Measurements from ENCODE around the gene ST3GAL3.

Gene ST3GAL3

GRCh38 chr1:43691871-43692815 is 15.2 kb upstream of the ST3GAL3 start:
- no peak for TF ChIP-seq CTCF (IDR thresholded peaks at IDR 0.05; ENCODE audit: insufficient read depth, low read length, poor library complexity, severe bottlenecking)
- H3K36me3 ChIP-seq (ENCODE audit: control insufficient read depth, insufficient read depth, low read length): peaks cover 72% of the 10 kb centered on the region

DNA sequence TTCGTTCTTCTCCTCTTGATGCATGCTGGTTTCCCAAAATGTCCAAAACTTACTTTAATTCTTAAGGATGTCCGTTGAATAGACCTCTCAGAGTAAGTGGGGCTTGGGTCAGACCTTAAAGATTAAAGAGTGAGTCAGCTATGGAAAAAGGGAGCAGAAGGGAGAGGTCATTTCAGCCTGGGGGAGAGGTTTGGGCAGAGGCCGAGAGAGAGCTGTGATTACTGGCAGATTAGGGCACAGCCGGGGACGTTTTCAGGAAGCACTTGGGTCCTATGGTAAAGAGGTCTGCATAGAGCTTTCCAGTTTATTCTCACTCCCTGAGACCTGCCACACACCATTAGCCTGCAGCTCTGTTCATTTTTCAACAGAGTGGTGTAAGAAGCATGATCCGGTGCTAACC is 14.0 kb upstream of the ST3GAL3 start:
- TF ChIP-seq CTCF (IDR thresholded peaks at IDR 0.05; ENCODE audit: insufficient read depth, low read length, poor library complexity, severe bottlenecking): no peak
- DNase-seq (ENCODE audit: extremely low read depth, insufficient read length): no peak
- Histone ChIP-seq H3K27me3 (replicated peaks; ENCODE audit: control insufficient read depth, insufficient read depth, low read length) (no peaks in the 10 kb centered on the region), H3K36me3 (ENCODE audit: control insufficient read depth, insufficient read depth, low read length) (peaks cover 71% of the 10 kb centered on the region), H3K4me3 (replicated peaks; ENCODE audit: low read depth, low read length) (no peak overlapping the region)

More at GRCh38 chr1:43691871-43692815, 15.2 kb upstream of the ST3GAL3 start:
- Histone ChIP-seq H3K4me3 (replicated peaks; ENCODE audit: low read depth, low read length) (no peak overlapping the region), H3K27me3 (replicated peaks; ENCODE audit: control insufficient read depth, insufficient read depth, low read length) (no peaks in the 10 kb centered on the region)
- no peak for DNase-seq (ENCODE audit: extremely low read depth, insufficient read length)

DNA sequence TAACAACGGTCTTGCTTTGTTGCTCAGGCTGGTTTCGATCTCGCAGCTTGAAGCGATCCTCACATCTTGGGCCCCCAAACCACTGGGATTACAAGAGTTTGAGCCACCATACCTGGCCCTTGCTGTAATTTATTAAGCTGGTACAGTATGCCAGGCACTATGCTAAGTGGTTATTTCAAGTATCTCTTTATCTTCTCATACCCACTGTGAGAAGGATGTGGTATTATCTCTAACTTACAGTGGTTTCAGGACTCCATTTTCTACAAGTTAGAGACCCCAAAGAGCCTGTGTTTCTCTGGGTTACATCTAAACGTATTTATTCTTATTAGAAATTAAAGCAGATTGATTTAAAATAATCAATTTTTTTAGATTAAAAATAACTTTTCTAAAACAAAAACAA is 8.1 kb upstream of the ST3GAL3 start:
- no peak for DNase-seq (ENCODE audit: extremely low read depth, insufficient read length)
- TF ChIP-seq CTCF (IDR thresholded peaks at IDR 0.05; ENCODE audit: insufficient read depth, low read length, poor library complexity, severe bottlenecking): no peak
- Histone ChIP-seq H3K27me3 (replicated peaks; ENCODE audit: control insufficient read depth, insufficient read depth, low read length) (no peaks in the 10 kb centered on the region), H3K36me3 (ENCODE audit: control insufficient read depth, insufficient read depth, low read length) (peaks cover 44% of the 10 kb centered on the region), H3K4me3 (replicated peaks; ENCODE audit: low read depth, low read length) (no peak overlapping the region)

DNA sequence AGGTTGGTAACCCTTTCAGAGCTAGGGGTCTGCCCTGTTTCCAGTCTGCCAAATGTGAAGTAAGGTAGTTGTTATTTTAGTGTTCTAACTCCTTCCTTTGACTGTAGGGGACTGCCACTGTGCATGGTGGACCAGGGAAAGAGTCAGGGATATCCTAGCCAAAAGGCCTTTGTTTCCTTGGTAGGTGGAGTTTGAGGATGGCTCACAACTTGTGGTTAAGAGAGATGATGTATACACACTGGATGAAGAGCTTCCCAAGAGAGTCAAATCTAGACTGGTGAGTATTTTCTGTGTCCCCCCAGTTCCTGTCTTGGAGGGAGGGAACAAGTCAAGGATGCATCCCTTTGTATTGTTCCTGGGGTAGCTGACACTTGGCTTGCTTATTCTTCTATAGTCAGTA is 3.5 kb upstream of the ST3GAL3 start:
- TF ChIP-seq CTCF (IDR thresholded peaks at IDR 0.05; ENCODE audit: insufficient read depth, low read length, poor library complexity, severe bottlenecking): no peak
- Histone ChIP-seq H3K4me3 (replicated peaks; ENCODE audit: low read depth, low read length) (no peak overlapping the region), H3K27me3 (replicated peaks; ENCODE audit: control insufficient read depth, insufficient read depth, low read length) (no peaks in the 10 kb centered on the region), H3K36me3 (ENCODE audit: control insufficient read depth, insufficient read depth, low read length) (peaks cover 25% of the 10 kb centered on the region)
- no peak for DNase-seq (ENCODE audit: extremely low read depth, insufficient read length)

GRCh38 chr1:43704838-43705237 is 2.5 kb upstream of the ST3GAL3 start:
- no peak overlapping the region for H3K4me3 ChIP-seq (replicated peaks; ENCODE audit: low read depth, low read length)
- H3K36me3 ChIP-seq (ENCODE audit: control insufficient read depth, insufficient read depth, low read length): peaks cover 22% of the 10 kb centered on the region
- TF ChIP-seq CTCF (IDR thresholded peaks at IDR 0.05; ENCODE audit: insufficient read depth, low read length, poor library complexity, severe bottlenecking): peak; percentile 22
- no peak for DNase-seq (ENCODE audit: extremely low read depth, insufficient read length)
- H3K27me3 ChIP-seq (replicated peaks; ENCODE audit: control insufficient read depth, insufficient read depth, low read length): no peaks in the 10 kb centered on the region

Measured in GM06990 (cell line).